ENCODE data around the gene NUBPL.

Gene NUBPL
- 10.1 to 17.1 (median 12.7) reads per million in 3 experiments for total RNA-seq

GRCh38 chr14:31561155-31561846, at the start of gene NUBPL:
NUBPL (plus strand) TSS chr14:31561404; CDS start chr14:31561440, 36 bp downstream.
- DNase-seq: peak; percentile 98

- DNase-seq: no peak
Measured at GRCh38 chr14:31527087-31527486, 34.1 kb upstream of the NUBPL start.

- no peak for DNase-seq
Measured at GRCh38 chr14:31527546-31527945, 33.7 kb upstream of the NUBPL start.

- no peak for DNase-seq
Measured at GRCh38 chr14:31529053-31529452, 32.2 kb upstream of the NUBPL start.

- DNase-seq: no peak
Measured at GRCh38 chr14:31530136-31530535, 31.1 kb upstream of the NUBPL start.

- DNase-seq: no peak
Measured at GRCh38 chr14:31536201-31536960, 24.8 kb upstream of the NUBPL start.

DNA sequence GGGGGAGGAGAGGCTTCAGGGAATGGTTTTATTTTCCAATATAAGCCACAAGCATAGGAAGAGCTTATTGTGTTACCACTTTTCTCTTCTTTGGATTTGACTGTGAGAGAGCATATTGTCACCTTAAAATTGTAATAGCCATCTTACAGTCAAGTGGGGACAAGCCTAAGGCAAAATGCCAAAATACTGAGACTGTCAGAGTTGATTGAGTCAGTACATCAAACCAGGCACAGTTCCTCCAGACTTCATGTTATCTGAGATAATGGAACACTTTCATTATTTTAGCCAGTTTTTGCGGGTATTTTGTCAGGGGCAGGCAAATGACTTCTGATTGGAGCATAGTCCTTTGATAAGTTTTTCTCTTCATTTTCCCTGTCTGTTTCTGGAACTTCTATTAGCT, 19.5 kb upstream of the NUBPL start:
- DNase-seq: no peak

GRCh38 chr14:31543969-31544799, 17.0 kb upstream of the NUBPL start:
- DNase-seq: no peak

DNA sequence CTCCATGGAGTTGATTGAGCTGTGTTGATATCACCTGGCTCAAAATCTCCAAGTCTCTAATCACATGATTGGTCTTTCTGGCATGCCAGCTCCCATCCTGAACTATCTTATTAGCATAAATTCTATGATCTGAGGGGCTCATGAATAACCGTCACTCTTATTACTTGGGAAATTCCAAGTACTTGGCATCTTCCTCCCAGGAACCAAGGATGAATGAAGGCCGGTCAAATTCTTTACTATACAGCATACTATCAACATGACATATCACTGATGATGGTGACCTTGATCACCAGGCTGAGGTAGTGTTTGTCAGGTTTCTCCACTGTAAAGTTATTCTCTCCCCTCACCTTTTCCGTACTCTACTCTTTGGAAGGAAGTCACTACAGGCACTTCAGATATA, 16.4 kb upstream of the NUBPL start:
- no peak for DNase-seq

DNA sequence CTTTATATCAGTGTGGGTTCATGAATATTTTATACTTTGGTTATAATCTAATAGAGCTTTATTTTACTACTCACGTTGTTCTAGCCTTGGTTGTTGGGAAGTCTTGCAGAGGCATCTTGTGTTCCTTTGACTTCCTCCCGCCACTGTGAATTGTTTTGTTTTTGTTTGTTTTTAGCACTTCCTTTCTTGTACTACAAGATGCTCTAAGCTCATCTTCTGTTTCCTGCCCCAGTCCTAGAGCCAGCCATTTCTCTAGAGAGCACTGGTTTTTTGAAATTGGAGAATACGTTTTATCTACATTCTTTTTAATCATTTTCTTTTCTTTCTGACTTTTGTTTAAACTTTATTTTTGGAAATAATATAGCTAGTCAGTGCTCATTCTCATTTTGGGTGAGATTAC, 15.9 kb upstream of the NUBPL start:
- no peak for DNase-seq

DNA sequence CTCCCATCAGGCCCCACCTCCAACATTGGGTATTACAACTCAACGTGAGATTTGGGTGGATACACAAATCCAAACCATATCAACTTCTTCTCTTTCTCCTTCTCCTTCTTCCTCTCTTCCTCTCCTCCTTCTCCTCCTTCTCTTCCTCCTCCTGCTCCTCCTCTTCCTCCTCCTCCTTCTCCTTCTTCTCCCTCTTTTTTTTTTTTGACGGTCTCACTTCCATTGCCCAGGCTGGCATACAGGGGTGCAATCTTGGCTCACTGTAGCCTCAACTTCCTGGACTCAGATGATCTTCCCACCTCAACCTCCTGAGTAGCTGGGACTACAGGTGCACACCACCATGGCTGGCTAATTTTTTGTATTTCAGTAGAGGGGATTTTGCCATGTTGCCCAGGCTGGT, 11.4 kb upstream of the NUBPL start:
- no peak for DNase-seq

DNA sequence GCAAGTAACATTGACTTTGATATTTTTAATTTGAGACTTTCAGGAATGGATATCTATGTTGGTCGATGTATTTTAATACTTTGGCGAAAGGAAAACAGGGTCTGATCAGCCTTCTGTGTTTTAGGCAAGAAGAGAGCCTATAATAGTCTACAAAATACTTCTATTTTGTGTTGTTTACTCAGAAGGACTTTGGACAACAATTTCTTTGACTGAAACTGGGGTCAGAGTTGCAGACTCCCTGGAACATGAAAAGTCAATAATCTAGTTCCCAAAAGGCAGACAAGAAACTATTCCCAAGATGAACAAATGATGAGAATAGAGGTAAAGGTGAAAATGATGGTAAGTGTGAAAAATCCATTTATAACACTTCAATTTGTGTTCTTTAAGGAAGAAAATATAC, 10.6 kb upstream of the NUBPL start:
- no peak for DNase-seq

DNA sequence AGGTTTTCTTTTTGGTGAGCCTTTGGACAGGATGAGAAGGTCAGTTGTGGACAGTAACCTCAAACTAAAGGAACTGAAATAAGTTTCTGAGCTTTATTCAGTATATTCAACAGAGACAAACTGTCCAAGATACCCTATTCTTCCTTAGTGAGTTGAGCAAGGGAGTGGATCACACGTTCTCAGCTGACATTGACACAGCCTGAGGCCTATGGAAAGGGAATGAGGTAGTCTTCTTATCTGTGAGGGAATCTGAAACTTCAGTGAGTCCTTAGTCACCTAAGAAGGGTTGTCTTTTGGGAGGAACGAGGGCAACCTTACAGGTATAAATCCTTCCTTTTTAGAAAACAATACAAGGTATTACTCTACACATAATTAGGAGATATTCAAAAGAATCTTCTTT, 5.0 kb upstream of the NUBPL start:
- DNase-seq: no peak

GRCh38 chr14:31559939-31560338, 1.3 kb upstream of the NUBPL start:
- no peak for DNase-seq

DNA sequence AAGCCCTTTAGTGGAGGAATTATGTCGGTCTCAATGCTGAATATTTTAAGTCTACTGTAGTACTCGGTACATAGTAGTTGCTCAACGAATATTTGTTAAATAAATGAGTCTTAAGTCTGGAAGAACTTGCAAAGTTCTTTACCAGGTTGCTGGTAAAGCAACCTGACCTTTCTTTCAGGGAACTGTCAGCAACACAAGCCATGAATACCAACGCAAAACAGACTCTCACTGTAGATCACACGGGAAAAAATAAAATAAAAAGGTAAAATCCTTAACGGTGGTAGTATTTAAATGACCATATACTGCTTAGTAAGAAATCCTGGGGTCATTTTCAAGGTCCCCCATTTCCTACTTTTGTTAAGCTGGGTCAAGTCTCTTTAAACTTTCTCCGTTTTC, 447 bp upstream of the NUBPL start:
- DNase-seq: no peak

DNA sequence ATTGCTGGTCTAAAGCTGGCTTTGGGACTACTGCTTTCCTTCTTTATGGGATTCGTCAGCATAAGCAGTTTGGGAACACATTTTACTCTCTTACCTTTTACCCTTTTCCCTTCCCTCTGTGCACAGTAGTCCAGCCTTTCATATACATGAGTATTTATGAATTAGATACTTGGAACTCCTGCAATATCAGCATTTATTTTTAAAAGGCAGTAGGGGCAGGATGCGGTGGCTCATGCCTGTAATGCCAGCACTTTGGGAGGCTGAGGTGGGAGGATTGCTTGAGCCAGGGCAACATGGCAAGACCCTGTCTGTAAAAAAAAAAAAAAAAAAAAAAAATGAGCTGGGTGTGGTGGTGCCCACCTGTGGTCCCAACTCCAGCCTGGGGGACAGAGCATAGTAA, 3.0 kb downstream of the NUBPL start:
- DNase-seq: no peak

DNA sequence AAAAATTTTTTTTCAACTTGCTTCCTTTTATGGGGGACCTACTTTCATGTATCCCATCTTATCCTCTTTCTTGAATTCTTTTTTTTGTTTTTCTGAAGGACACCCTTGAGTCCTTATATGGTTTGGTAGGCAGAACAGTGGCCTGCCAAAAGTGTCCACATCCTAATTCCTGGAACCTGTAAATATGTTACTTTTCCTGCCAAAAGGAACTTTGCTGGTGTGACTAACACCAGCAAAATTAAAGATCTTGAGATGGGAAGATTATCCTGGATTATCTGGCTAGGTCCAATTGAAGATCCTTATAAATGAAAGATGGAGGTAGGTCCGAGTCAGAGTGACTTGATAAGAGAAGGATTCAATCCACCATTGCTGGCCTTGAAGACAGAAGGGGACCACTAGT, 5.3 kb downstream of the NUBPL start:
- DNase-seq: no peak

DNA sequence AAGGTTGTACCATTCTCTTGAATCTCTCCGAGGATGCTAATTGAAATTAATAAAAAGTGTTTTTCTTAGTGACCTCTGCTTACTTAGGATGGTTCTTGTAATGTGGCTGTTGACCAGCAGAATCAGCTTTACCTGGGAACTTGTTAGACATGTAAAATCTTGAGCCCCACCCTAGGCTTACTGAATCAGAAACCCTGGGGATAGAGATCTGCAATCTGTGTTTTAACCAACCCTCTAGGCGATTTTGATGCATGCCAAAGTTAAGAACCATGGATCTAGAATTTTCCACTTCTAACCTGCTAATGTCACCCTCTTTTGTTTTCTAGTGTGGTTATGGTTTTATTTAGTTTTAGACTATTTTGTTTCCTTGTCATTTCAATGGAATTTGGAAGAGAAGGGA, 6.5 kb downstream of the NUBPL start:
- DNase-seq: no peak

DNA sequence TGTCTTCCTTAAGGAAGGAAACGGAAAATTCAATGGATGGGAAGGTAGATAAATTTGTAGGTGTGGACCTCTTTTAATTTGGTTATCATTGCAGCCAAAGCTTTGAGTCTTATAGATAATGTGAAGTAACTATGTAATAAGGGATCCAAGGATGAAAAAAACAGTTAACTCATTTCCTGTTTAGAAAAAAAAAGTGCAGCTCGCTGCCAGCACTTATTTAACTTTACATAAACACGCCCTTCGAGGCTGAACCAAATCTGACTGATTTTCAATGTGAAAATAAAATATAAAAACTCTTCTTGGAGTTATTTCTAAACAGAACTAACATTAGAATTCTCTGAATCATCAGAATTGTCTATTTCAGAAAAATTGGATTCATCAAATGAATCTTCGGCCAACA, 7.0 kb downstream of the NUBPL start:
- no peak for DNase-seq

- DNase-seq: no peak
Measured at GRCh38 chr14:31568671-31569070, 7.5 kb downstream of the NUBPL start.

DNA sequence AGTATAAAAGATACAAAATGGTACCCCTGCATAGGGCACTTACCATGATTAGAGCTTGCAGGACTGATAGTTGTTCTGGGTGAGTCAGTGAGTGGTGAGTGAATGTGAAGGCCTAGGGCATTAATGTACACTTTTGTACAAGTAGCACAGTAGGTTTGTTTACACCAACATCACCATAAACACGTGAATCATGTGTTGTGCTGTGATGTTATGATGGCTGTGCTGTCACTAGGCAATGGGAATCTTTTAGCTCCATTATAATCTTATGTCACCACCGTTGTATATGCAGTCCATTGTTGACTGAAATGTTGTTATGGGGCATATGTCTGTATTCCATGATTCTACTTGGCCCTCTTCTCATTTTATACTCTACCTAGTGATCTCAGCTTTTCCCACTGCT, 11.8 kb downstream of the NUBPL start:
- no peak for DNase-seq

DNA sequence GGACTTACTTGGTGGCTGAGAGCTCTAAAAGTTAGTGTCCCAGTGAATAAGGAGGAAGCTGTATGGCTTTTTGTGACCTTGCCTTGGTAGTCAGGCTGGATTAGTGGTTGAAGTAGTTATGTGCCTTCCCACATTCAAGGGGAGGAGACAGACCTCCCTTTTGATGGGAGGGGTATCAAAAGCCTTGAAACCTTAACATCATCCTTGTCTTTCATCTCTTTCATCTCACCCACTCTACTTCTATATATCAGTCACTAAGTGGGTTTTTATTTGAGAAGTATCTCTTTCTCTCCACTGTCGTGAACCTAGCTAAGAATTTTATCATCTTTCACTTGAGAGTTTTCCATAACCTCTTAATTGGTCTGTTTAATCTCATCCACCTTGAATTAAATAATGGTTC, 15.7 kb downstream of the NUBPL start:
- no peak for DNase-seq

DNA sequence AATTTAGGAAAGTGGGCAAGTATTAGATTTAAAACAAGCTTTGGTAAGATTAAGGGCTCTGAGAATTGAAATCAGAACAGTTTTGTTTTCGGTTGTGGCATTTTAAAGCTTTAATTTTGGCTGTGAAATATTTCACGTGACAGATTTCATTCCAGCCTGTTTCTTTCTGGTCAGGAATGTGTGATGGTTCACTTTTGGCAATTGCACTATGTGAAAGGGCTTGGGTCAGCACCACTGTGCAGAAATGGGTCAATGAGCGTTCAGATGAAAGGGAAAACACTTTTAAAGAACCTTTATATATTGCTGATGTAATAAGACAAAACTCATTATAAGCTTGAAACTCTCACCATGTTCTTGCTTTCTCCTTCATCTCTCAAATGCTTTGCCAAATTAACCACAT, 17.1 kb downstream of the NUBPL start:
- no peak for DNase-seq

All from central memory CD4-positive, alpha-beta T cell (primary cell).